KOPT-K1 (cell line): ENCODE results near the gene INSIG1.

ENCODE experiments used
- H3K27ac ChIP-seq: fragments of 200-600 bp; sonication (generic); 2 replicates; pipeline ENCODE4 v1.5.1; 2016; ENCODE audit warnings: antibody characterized with exemption, mild to moderate bottlenecking, low read depth, low read length; ENCODE audit not compliant: poor library complexity, severe bottlenecking
- H3K36me3 ChIP-seq: fragments of 200-600 bp; sonication (generic); 2 replicates; pipeline ENCODE4 v1.5.1; 2017; ENCODE audit warnings: antibody characterized with exemption, mild to moderate bottlenecking, low read length, moderate library complexity; ENCODE audit not compliant: insufficient read depth
- H3K9me3 ChIP-seq: fragments of 200-600 bp; sonication (generic); 2 replicates; pipeline ENCODE4 v1.5.1; 2017; ENCODE audit warnings: antibody characterized with exemption, low read length, mild to moderate bottlenecking; ENCODE audit not compliant: insufficient read depth, poor library complexity, severe bottlenecking

INSIG1 gene

GRCh38 chr7:155298834-155299534 is 1.3 kb downstream of the INSIG1 start:
- no peaks in the 10 kb centered on the region for H3K9me3 ChIP-seq
- peak overlapping the region; percentile 98 for H3K27ac ChIP-seq
- H3K36me3 ChIP-seq, result peaks cover 54% of the 10 kb centered on the region

GRCh38 chr7:155299535-155300202 is 2.0 kb downstream of the INSIG1 start:
- Histone ChIP-seq H3K9me3 (no peaks in the 10 kb centered on the region), H3K27ac (peak overlapping the region; percentile 98), H3K36me3 (peaks cover 60% of the 10 kb centered on the region)

- H3K27ac ChIP-seq, result peak overlapping the region; percentile 98
- H3K36me3 ChIP-seq, result peaks cover 72% of the 10 kb centered on the region
- H3K9me3 ChIP-seq, result no peaks in the 10 kb centered on the region
Observed at GRCh38 chr7:155300641-155301452, 3.2 kb downstream of the INSIG1 start.

- Histone ChIP-seq H3K9me3 (no peaks in the 10 kb centered on the region), H3K27ac (no peak overlapping the region), H3K36me3 (peaks cover 95% of the 10 kb centered on the region)
Observed at GRCh38 chr7:155303039-155303593, 5.4 kb downstream of the INSIG1 start.

GRCh38 chr7:155303897-155304296 is 6.2 kb downstream of the INSIG1 start:
- Histone ChIP-seq H3K9me3 (no peaks in the 10 kb centered on the region), H3K27ac (no peak overlapping the region), H3K36me3 (peaks cover 98% of the 10 kb centered on the region)

- Histone ChIP-seq H3K36me3 (peaks cover 99% of the 10 kb centered on the region), H3K27ac (no peak overlapping the region), H3K9me3 (no peaks in the 10 kb centered on the region)
Observed at GRCh38 chr7:155305231-155305904, 7.7 kb downstream of the INSIG1 start.

GRCh38 chr7:155306673-155307470 is 9.2 kb downstream of the INSIG1 start:
- no peak overlapping the region for H3K27ac ChIP-seq
- H3K36me3 ChIP-seq, result peaks cover 92% of the 10 kb centered on the region
- H3K9me3 ChIP-seq, result no peaks in the 10 kb centered on the region

GRCh38 chr7:155308330-155309020 is 10.8 kb downstream of the INSIG1 start:
- H3K27ac ChIP-seq, result no peak overlapping the region
- peaks cover 92% of the 10 kb centered on the region for H3K36me3 ChIP-seq
- H3K9me3 ChIP-seq, result peaks cover 7% of the 10 kb centered on the region

- Histone ChIP-seq H3K36me3 (peaks cover 91% of the 10 kb centered on the region), H3K27ac (no peak overlapping the region), H3K9me3 (peaks cover 12% of the 10 kb centered on the region)
Observed at GRCh38 chr7:155309021-155309338, 11.3 kb downstream of the INSIG1 start.

GRCh38 chr7:155310425-155311114 is 12.9 kb downstream of the INSIG1 start:
- Histone ChIP-seq H3K9me3 (peaks cover 15% of the 10 kb centered on the region), H3K36me3 (peaks cover 75% of the 10 kb centered on the region), H3K27ac (no peak overlapping the region)

- peaks cover 61% of the 10 kb centered on the region for H3K36me3 ChIP-seq
- H3K27ac ChIP-seq, result no peak overlapping the region
Observed at GRCh38 chr7:155311826-155312537, 14.3 kb downstream of the INSIG1 start.

GRCh38 chr7:155312633-155313032 is 15.0 kb downstream of the INSIG1 start:
- Histone ChIP-seq H3K36me3 (peaks cover 55% of the 10 kb centered on the region), H3K27ac (no peak overlapping the region), H3K9me3 (peaks cover 15% of the 10 kb centered on the region)

More at GRCh38 chr7:155311826-155312537, 14.3 kb downstream of the INSIG1 start:
- peaks cover 15% of the 10 kb centered on the region for H3K9me3 ChIP-seq

GRCh38 chr7:155313096-155313495 is 15.4 kb downstream of the INSIG1 start:
- Histone ChIP-seq H3K27ac (no peak overlapping the region), H3K36me3 (peaks cover 50% of the 10 kb centered on the region), H3K9me3 (peaks cover 15% of the 10 kb centered on the region)
